Fibroblast of the aortic adventitia (primary cell): ENCODE measurements around the gene C12orf42. TPM values are rescaled to one million over a fixed set of nuclear protein-coding genes. Genes with fewer than 3 reads are reported as not detected.

Experiments
- DNase-seq: peaks from one replicate; pipeline ENCODE4 v3.0.0-alpha.2; 2010; ENCODE audit warnings: low read depth
- H3K4me3 ChIP-seq: 2 replicates; pipeline ENCODE4 v1.5.1; 2011; ENCODE audit warnings: low read depth, mild to moderate bottlenecking, control low read depth, low read length, moderate library complexity
- total RNA-seq: library from RNA; depleted of rRNA; stranded (reverse); fragments of >200 nt; gene quantifications from 2 replicates; pipeline ENCODE4 v1.2.3, GENCODE V29; 2012; ENCODE audit warnings: low replicate concordance
- TF ChIP-seq, protein P1 (sequence below): IDR thresholded peaks from 2 replicates; pipeline ENCODE4 v1.5.1; 2011; ENCODE audit warnings: mild to moderate bottlenecking, low read length, control low read depth, inconsistent platforms; ENCODE audit not compliant: insufficient read depth

Gene C12orf42
- total RNA-seq, 1 donor: not detected

DNA sequence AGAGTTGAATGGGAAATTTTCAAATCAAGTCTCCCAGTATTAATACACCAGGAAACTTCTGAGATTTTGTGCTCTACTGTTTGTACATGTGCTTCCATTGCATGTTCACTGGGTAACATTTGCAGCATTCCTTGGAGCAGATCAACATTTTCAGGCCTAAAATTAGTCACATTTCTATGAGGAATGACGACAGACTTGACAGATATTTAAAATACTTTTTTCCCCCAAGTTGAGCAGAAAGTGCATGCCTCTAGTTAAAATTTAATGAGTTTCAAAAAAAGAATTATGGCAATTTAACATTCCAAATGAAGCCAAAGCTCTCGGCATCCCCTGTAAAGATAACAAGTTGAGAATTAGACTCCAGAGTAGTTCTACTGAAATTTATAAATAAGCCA is 72.3 kb downstream of the C12orf42 start:
- DNase-seq: no peak
- TF ChIP-seq, protein P1, sequence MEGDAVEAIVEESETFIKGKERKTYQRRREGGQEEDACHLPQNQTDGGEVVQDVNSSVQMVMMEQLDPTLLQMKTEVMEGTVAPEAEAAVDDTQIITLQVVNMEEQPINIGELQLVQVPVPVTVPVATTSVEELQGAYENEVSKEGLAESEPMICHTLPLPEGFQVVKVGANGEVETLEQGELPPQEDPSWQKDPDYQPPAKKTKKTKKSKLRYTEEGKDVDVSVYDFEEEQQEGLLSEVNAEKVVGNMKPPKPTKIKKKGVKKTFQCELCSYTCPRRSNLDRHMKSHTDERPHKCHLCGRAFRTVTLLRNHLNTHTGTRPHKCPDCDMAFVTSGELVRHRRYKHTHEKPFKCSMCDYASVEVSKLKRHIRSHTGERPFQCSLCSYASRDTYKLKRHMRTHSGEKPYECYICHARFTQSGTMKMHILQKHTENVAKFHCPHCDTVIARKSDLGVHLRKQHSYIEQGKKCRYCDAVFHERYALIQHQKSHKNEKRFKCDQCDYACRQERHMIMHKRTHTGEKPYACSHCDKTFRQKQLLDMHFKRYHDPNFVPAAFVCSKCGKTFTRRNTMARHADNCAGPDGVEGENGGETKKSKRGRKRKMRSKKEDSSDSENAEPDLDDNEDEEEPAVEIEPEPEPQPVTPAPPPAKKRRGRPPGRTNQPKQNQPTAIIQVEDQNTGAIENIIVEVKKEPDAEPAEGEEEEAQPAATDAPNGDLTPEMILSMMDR: no peak
- no peak overlapping the region for H3K4me3 ChIP-seq

DNA sequence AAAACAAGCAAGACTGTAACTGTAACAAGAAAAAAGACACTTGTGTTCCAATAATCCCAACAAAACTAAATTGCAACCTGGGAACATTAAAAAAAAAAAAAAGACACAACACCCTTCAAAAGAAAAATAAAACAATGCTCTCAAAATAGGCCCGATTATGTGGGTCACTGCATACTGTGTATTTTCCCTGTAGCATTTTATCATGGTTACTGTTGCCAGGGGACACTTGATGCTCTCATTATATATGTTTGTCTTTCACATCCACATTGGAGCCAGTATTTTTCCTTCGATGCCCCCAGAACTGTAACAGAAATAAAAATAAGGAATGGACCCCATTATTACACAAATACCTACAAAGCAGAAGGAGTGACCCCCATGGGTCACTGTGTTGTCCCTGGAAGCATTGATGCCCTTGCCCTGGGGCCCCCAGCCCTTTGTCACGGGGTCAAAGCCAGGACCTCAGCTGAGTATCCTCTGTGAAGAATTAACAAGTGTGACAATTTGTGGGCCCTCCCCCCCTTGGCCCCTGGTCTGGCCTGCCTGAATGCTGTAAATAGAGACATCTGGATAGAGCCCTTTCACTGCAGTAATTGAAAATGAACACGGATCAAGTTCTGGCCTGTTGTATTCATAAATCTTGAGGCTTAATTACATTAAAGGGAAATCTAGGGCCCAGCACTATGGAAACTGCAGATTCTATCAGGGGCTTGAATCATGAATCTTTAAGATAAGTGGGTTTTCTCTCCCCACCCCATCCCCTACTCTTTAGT is 72.8 kb downstream of the C12orf42 start:
- DNase-seq: no peak
- TF ChIP-seq, protein P1: no peak
- no peak overlapping the region for H3K4me3 ChIP-seq

DNA sequence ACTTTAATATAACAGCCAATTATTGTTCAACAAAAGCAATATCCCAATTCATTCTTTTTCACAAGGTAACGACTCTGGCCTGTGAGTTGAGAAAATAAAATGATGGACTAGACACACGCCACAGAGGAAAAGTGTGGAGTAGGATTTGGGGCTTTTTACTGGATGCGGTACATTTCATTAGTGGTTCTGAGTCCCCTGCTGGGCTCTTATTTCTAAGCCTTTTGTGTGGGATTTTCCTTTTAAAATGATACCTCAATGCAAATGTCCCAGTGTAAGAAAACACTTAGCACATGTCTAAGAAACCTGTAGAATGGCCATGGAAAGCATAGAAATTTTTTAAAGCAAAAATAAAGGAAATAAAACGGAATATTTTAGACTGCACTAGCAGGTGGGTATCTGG is 73.4 kb downstream of the C12orf42 start:
- no peak overlapping the region for H3K4me3 ChIP-seq
- no peak for DNase-seq
- TF ChIP-seq, protein P1: no peak

DNA sequence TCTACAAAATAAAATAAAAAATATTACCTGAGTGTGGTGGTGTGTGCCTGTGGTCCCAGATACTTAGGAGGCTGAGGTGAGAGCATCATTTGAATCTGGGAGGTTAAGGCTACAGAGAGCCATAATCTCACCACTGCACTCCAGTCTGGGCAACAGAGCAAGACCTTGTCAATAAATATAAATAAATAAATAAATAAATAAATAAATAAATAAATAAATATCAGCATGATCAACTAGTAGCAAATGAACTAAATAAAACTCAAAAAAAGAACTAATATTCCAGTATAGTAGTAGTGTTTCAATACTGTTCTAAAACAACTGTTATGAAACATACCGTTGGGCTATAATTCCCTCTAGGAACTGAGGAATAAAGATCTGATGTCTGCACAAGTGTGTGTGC is 74.4 kb downstream of the C12orf42 start:
- no peak for DNase-seq
- TF ChIP-seq, protein P1: no peak
- no peak overlapping the region for H3K4me3 ChIP-seq

DNA sequence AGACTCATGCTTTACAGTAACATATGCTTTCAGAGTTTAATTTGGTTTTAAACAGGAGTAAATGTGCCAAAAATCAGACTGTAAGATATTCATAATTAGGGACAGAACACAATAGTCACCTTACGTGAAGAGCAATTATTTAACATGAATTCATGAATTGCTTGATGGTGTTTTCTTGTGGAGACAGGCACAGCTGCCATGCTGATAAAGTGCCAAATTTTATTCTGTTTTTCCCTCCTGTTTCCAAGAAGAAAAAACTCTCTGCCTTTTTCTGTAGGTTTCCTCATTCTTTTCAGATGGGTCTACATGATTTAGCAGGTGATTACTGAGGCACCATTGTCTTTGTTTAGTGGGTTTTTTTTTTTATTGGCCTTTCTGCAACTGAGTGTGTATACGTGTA is 80.1 kb downstream of the C12orf42 start:
- TF ChIP-seq, protein P1: no peak
- no peak overlapping the region for H3K4me3 ChIP-seq
- no peak for DNase-seq

DNA sequence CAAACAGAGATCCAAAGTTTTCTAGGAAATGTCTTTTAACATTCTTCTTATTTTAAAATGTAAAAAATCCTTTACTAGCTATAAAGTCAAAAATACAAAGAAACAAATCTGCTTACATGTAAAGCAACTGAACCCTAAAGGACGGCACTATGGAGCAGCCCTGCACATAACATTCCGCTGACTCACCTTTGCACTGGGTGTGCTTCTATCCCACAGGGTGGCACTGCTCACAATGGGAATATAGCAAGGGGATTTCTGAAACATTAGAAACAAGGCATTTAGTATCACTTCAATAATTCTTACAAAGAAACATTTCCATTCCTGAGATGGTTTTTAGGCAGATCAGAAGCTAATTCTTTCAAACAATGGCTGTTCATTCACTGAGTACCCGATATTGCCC is 94.3 kb downstream of the C12orf42 start:
- DNase-seq: no peak
- H3K4me3 ChIP-seq: no peak overlapping the region
- TF ChIP-seq, protein P1: no peak

DNA sequence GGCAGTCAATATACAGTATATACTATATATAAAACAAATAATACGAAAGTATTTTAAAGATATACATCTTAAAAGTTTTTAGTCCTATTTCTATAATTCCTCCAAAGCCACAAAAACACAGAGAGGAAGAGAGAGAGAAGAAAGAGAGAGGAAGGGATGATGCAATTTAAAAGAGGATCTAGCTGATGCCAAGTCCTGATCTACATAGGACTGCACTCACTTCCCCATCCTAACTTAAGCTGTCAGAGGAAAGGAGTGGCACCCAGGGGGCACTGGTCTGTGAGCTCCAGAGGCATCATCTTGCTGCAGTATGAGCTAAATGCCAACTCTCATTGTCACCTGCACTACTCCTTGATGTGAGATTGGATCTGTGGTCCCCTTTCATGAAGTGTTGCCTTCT is 95.8 kb downstream of the C12orf42 start:
- TF ChIP-seq, protein P1: no peak
- no peak for DNase-seq
- no peak overlapping the region for H3K4me3 ChIP-seq
